Smooth muscle cell of the brain vasculature (primary cell): ENCODE results near the gene EXOSC7.
"Not testable (repeated sequence)": the region's sequence is repeated elsewhere in the genome, so short reads cannot be mapped to it uniquely, and the experiment has no call there.

Experiments used
- DNase-seq: peaks from one replicate; pipeline ENCODE4 v3.0.0-alpha.2; 2012; ENCODE audit warnings: low read depth, low spot score

Gene EXOSC7

GRCh38 chr3:45021524-45022297, 45.7 kb downstream of the EXOSC7 start:
- no peak for DNase-seq

DNA sequence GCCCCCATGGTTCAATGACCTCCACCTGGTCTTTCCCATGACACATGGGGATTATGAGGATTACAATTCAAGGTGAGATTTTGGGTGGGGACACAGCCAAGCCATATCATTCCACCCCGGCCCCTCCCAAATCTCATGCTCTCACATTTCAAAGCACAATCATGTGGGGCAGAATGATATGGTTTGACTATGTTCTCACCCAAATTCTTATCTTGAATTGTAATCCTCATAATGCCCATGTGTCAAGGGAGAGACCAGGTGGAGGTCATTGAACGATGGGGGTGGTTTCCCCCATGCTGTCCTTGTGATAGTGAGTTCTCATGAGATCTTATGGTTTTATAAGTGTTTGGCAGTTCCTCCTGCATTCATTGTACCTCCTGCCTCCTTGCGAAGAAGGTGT, 47.6 kb downstream of the EXOSC7 start:
- DNase-seq = no peak

DNA sequence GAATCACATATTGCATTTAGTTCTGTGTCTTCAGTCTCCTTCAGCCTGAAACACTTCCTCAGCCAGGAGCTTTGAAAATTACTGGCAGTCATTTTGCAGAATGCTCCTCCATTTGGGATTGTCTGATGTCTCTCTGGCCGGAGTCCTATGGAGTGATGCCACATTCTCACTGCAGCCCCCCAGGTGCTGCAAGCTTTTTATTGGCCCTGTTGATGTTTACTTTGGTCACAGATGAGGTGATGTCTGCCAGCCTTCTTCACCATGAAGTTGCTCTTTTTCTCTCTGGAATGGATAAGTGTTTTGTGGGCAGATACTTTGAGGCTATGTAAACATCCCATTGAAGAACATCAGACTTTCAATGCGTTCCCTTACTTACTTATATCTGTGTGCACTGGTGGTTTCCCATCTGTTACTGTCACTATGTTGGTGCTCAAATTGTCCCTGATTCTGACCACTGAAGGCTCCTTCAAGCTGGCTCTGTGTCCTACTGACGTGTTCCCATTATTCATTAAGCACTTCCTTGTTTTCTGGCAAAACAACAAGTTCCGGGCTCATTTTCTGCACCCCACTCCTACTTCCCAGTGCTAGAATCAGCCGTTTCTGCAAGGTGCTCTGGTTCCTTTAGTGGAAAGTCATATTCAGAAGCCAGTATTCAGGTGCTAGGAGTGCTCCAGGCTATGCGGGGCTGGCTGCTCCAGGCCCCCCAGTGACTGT, 48.7 kb downstream of the EXOSC7 start:
- DNase-seq = no peak

- DNase-seq = no peak
These were observed 50.0 kb downstream of the EXOSC7 start, which contains the start of gene CLEC3B for GRCh38 chr3:45026038-45026437. TSS of gene CLEC3B (plus strand) at chr3:45026303. CDS start at chr3:45026363, 60 bp downstream.

GRCh38 chr3:45026957-45027356, 50.9 kb downstream of the EXOSC7 start:
- DNase-seq = no peak

DNA sequence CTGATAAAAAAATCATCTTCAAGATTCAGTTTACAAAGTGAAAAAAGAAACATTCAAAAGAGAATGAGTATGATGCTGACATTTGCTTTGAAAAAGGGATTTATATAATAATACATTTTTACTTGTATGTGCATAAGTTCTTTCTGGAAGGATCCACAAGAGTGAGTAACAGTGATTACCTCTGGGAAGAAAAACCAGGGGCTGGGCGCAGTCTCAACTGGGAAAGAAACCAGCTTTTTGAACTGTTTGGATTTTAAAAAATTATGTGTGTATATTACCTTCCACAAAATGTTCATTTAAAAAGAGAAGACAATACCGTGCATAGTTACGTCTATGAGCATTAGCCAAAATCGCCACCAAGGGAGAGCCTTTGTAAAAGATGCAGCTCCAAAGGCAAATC, 51.4 kb downstream of the EXOSC7 start:
- DNase-seq = no peak

- no peak for DNase-seq
These were observed 53.2 kb downstream of the EXOSC7 start for GRCh38 chr3:45029216-45029615.

GRCh38 chr3:45029661-45030060, 53.6 kb downstream of the EXOSC7 start:
- no peak for DNase-seq

DNA sequence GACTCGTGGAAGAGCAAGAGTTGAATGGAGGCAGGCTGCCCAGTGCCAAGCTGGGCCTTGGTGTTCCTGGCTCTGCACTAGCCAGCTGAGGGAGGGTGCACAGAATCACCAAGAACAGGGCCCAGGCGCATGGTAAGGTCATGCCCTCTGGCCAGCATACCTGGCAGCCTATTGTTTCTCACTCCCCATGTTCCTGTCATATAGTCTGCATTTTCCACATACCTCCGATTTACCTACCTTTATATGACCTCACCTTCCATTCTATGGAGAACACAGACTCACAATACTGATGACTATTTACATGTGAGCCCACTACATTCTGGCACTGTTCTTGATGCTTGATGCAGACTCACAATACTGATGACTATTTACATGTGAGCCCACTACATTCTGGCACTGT, 55.5 kb downstream of the EXOSC7 start:
- no peak for DNase-seq

GRCh38 chr3:45032113-45032512, 56.1 kb downstream of the EXOSC7 start:
- DNase-seq = no peak

DNA sequence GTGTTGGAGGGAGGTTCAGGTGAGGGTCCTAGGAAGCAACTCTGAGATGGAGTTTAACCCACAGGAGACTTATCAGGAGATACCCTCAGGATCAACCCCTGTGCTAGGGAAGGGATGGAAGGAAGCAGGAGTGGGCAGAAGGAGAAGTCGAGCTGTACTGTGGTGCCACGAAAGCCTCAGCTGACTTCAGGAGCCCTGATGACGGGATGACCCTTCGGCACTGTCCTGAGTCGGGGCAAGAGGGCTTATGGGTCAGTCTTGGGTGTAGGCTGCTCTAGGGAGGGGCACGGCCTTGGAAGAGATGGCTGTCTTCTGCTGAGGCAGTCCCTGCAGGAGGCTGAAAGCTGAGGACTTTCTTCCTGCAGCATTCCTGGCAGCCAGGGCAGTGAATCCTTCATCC, 57.7 kb downstream of the EXOSC7 start:
- DNase-seq = no peak

DNA sequence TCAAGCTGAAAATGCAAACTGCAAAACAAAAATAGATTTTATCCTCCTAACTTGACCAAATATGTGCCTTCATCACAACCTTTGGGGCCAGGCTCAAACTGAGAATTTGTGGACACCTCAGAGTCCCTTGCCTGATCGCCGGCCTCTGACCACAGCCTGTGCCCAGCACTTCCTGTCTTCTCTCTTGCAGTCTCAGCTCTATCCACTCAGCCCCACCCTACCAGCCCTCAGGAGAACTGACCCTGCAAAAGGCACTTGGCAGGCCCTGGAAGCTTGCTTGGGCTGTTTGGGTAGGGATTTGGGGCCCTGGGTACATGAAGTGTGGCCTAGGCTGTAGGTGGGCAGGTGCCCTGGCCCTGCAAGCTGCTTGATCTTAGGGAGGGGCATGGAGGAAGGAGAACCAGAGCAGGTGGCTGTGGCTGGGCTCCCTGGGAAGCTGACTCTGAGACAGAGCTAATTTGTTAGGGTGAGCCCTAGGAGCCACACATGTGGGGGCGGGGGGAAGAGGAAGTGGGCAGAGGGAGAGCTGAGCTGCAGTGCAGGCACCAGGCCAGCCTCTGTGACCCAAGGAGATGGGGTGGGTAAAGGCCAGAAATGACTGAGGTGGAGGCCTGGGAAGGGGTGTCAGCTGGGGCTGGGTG, 58.7 kb downstream of the EXOSC7 start:
- no peak for DNase-seq

- no peak for DNase-seq
These were observed 59.6 kb downstream of the EXOSC7 start for GRCh38 chr3:45035441-45036301.

- peak; percentile 77 for DNase-seq
These were observed 61.8 kb downstream of the EXOSC7 start for GRCh38 chr3:45037720-45038455.

DNA sequence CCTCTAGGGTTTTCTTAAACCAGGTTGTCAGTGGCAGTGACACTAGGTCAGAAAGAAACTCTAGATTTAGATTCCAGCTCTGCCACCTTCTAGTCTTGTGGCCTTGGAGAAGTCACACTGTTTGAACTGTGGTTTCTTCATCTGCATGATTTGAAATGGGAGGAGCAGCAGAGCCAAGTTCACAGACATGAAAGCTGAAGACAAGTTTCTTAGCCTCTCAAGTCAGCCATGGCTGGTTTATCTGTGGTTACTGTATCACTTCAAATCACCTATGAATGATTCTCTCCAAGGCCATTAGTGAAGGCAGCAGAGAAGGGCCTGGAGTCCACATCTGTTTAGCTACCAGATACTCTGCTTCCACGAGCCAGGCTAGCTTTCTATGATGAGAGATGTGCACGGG, 65.6 kb downstream of the EXOSC7 start:
- no peak for DNase-seq

DNA sequence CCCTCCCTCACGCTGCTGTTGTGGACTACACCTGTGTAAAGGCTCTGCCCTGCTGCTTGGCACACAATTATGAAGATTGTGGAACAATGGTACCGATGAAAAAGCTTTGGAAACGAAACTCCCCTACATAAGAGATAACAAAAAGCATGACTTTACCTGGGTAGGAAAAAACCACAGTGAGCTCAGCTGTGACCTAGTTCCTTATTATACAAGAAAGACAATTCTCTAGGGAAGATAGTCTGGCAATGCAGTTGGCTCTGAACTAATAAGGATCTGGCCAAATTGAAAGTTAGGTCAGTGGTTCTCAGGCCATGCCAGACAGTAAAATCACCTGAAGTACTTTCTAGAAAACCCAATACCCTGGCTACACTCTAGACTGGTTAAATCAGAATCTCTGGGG, 66.1 kb downstream of the EXOSC7 start:
- DNase-seq = no peak

DNA sequence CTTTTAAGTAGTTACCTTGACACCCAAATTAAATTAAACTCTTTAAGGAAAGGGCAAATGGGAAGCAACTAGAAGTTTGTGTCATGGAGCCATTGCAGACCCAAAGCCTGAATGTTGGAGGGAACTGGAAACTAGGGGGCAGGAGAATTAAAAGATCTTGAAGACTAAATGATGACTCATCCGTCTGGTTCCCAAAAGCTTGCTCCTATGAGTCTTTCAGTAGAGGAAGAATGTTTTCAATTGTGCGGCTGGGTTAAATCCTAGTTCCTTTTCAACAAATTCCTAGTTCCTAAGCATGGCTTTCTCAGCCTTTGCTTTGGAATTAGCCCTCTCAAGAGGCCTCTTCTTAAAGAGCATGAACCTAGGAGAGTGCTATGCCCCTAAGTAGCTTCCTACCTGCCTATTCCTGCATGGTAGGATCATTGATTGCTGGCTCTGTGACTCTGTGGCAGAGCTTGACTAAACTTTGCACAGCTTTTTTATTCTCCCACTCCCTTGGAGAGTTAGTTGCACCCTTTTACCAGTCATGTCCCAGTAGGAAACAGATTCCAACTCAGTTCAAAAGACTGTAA, 67.8 kb downstream of the EXOSC7 start:
- peak; percentile 63 for DNase-seq

GRCh38 chr3:45048244-45048643, 72.2 kb downstream of the EXOSC7 start:
- no peak for DNase-seq

DNA sequence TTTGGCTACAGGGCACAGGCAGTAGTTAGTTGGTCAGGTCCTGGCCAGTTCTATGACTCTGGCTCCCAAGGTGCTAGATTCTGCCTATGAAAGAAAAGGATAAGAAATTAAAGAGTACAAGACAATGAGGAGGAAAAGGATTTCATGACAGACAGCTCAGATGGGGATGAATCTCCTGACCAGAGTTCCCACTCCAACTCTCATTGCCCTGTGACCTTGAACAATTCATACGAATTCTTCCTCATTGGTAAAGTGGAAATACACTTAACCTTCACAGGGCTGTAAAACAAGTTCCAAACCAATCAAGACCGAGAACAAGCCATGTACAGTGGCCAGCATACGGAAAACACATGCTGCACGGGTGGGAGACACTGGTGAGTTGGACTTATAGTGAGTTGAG, 73.8 kb downstream of the EXOSC7 start:
- no peak for DNase-seq

GRCh38 chr3:45051685-45052084, 75.6 kb downstream of the EXOSC7 start:
- DNase-seq = no peak

DNA sequence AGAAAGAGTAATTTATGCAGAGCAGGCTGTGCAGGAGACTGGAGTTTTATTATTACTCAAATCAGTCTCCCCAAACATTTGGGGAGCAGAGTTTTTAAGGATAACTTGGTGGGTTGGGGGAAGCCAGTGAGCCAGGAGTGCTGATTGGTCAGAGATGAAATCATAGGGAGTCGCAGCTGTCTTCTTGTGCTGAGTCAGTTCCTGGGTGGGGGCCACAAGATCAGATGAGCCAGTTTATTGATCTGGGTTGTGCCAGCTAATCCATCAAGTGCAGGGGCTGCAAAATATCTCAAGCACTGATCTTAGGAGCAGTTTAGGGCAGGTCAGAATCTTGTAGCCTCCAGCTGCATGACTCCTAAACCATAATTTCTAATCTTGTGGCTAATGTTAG, 77.8 kb downstream of the EXOSC7 start:
- DNase-seq = not testable (repeated sequence)
